Islet of Langerhans (tissue), 1 donor: Measurements from ENCODE around the gene GIMAP6.
"Not testable (repeated sequence)": the region's sequence is repeated elsewhere in the genome, so short reads cannot be mapped to it uniquely, and the experiment has no call there.

ENCODE experiments used
- FAIRE-seq: peaks from one replicate; lab custom pipeline; 2011; peaks lifted over from hg19 to GRCh38; lab: Jason Lieb, UNC

GIMAP6 gene

DNA sequence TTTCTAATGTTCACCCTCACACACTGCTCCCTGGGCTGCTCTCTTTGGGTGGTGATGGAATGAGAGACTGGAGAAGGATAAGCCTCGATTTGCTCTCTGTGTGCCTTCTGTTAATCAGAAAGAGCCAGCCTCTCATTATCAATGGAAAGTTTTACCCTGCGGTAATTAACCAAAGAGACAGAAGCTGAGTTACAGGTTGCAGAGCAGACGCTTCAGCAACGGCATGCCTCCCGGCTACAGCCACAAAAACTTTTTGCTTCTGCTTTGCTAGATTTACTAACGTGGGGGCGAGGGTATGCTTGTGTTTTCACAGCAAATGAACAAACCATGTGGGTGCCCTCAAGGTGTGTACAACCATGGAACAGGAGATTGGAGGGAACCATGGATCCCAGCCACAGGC lies 47.0 kb downstream of the GIMAP6 start:
- no peak for FAIRE-seq

DNA sequence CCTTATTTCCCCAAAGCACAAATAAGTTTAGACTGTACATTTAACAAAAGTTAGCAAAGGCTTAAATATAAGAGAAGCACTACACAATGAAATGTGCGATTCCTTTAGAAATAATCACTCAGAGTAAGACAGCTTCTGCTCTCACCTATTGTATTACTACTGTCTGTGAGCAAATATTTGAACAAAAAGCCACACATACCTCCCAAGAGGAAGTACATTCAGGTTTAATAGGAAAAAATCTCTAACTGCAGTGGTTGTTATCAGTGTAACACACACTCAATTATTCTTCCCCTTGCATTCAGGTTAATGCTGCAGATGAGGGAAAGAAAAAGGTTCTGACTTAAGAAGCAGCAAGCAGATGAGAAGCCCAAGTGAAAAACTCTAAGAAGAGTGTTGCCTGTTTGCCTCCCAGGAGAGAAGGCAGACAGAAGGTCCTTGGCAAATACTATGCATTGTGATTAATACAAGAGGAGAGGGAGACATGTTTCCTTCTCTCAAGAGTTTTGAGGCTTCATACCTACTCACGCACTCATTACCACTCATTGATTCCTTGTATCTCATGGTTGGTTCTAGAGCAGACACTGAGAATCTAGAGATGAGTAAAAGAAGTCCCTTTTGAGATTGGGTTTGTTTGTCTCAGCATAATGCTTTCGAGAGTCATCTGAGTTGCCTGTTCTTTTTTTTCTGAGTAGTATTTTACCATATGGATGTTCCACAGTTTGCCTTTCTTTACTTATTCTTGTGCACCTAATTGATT lies 51.4 kb downstream of the GIMAP6 start:
- no peak for FAIRE-seq

DNA sequence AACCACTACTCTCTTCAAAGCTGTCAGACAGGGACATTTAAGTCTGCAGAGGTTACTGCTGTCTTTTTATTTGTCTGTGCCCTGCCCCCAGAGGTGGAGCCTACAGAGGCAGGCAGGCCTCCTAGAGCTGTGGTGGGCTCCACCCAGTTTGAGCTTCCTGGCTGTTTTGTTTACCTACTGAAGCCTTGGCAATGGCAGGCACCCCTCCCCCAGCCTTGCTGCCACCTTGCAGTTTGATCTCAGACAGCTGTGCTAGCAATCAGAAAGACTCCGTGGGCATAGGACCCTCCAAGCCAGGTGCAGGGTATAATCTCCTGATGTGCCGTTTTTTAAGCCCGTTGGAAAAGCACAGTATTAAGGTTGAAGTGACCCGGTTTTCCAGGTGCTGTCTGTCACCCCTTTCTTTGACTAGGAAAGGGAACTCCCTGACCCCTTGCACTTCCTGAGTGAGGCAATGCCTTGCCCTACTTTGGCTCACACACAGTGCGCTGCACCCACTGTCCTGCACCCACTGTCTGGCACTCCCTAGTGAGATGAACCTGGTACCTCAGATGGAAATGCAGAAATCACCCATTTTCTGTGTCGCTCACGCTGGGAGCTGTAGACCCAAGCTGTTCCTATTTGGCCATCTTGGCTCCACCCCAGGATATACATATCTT lies 52.1 kb downstream of the GIMAP6 start:
- not testable (repeated sequence) for FAIRE-seq
